Measurements from ENCODE around the gene RGS6. TPM values are rescaled to one million over a fixed set of nuclear protein-coding genes. Genes with fewer than 3 reads are reported as not detected.

Gene RGS6
- total and polyA plus RNA-seq, 2 of the 4 experiments (the other 2 are of a cell fraction), result not detected

- no peak for ATAC-seq (ENCODE audit: low read depth)
- no TSS peak for BruUV-seq (replicated peaks)
- POLR2A ChIA-PET (ENCODE audit: unreplicated experiment), result no interaction called here
Observed at GRCh38 chr14:72217135-72217534, 284.9 kb downstream of the RGS6 start.

More at GRCh38 chr14:72217135-72217534, 284.9 kb downstream of the RGS6 start:
- in situ Hi-C loops (cut with MboI; ENCODE audit: low sequenced_read_pairs), result no loop called here
- H3K27ac ChIP-seq (ENCODE audit: insufficient read depth, low read length), result no peak overlapping the region
- no peak overlapping the region for H2BK15ac ChIP-seq (ENCODE audit: low read depth, low read length)
- DNase-seq, result no peak
- no peak overlapping the region for H3K18ac ChIP-seq (ENCODE audit: low read depth, low read length)
- H3K23ac ChIP-seq (ENCODE audit: low read depth, low read length), result no peak overlapping the region
- H4K20me1 ChIP-seq (ENCODE audit: insufficient read depth, low read length), result no peaks in the 10 kb centered on the region
- no peak overlapping the region for H2AFZ ChIP-seq (replicated peaks; ENCODE audit: low read length, poor library complexity)
- no peak overlapping the region for H2AK9ac ChIP-seq (replicated peaks; ENCODE audit: low read depth, low read length, poor library complexity)
- no peaks in the 10 kb centered on the region for H3K79me1 ChIP-seq (ENCODE audit: low read depth in 1 of 2, low read length in 2 of 2)
- H2BK5ac ChIP-seq (ENCODE audit: low read depth, low read length, poor library complexity, severe bottlenecking), result no peak overlapping the region
- no peak overlapping the region for H2BK20ac ChIP-seq (ENCODE audit: low read depth, low read length)
- no peak overlapping the region for H3K4me2 ChIP-seq (ENCODE audit: low read depth, low read length)
- no peak overlapping the region for H3K56ac ChIP-seq (ENCODE audit: extremely low read depth, insufficient read depth, low read length)
- no peaks in the 10 kb centered on the region for H3K9me3 ChIP-seq (ENCODE audit: control insufficient read depth, insufficient read depth, low read length)
- no peak overlapping the region for H3K9ac ChIP-seq (ENCODE audit: low read depth, low read length)
- no peaks in the 10 kb centered on the region for H3K27me3 ChIP-seq (ENCODE audit: control insufficient read depth, insufficient read depth, low read length)
- no peaks in the 10 kb centered on the region for H3K9me1 ChIP-seq (ENCODE audit: insufficient read depth, low read length)
- CTCF ChIA-PET, result no interaction called here
- TF ChIP-seq NFE2L2 (IDR thresholded peaks at IDR 0.05; ENCODE audit: low read depth, low read length) (no peak), FOS (IDR thresholded peaks at IDR 0.05; ENCODE audit: low read depth, low read length) (no peak), RFX5 (IDR thresholded peaks at IDR 0.05; ENCODE audit: low read depth, low read length) (no peak), MXI1 (IDR thresholded peaks at IDR 0.05; ENCODE audit: borderline replicate concordance, low read depth, low read length) (no peak), USF2 (IDR thresholded peaks at IDR 0.05; ENCODE audit: low read depth, low read length) (no peak), CTCF (conservative IDR thresholded peaks at IDR 0.05; ENCODE audit: low read depth, low read length) (no peak), RCOR1 (IDR thresholded peaks at IDR 0.05; ENCODE audit: insufficient replicate concordance, low read length) (no peak), BHLHE40 (IDR thresholded peaks at IDR 0.05; ENCODE audit: low read depth, low read length) (no peak), ELK1 (IDR thresholded peaks at IDR 0.05; ENCODE audit: borderline replicate concordance, low read depth, low read length) (no peak), SMC3 (IDR thresholded peaks at IDR 0.05; ENCODE audit: low read depth, low read length) (no peak), CHD1 (IDR thresholded peaks at IDR 0.05; ENCODE audit: low read depth, low read length) (no peak), MAZ (IDR thresholded peaks at IDR 0.05; ENCODE audit: borderline replicate concordance, low read depth, low read length) (no peak)
- dilution Hi-C loops (cut with HindIII; ENCODE audit: low sequenced_read_pairs, unreplicated experiment), result no loop called here
- no peak overlapping the region for H3K14ac ChIP-seq (replicated peaks; ENCODE audit: low read depth, low read length)
- H3K4me1 ChIP-seq (ENCODE audit: control insufficient read depth, insufficient read depth, low read length), result no peaks in the 10 kb centered on the region
- H4K5ac ChIP-seq (ENCODE audit: low read depth, low read length), result no peak overlapping the region
- intact Hi-C loops (cut with micrococcal nuclease), result no loop called here
- H3K4ac ChIP-seq (ENCODE audit: low read depth, low read length), result no peak overlapping the region
- no peaks in the 10 kb centered on the region for H3K36me3 ChIP-seq (ENCODE audit: control insufficient read depth, insufficient read depth, low read length)
- no CpG with 5 or more reads among the region's 1 CpG for WGBS, 2 experiments (ENCODE audit: extremely low coverage in 2 of 2, insufficient read length in 1 of 2)
- no peak overlapping the region for H3K4me3 ChIP-seq (ENCODE audit: insufficient read depth, low read depth, low read length)
- H2BK120ac ChIP-seq (ENCODE audit: low read depth, low read length), result no peak overlapping the region
- H2AK5ac ChIP-seq (ENCODE audit: low read depth, low read length), result no peak overlapping the region
- H4K8ac ChIP-seq (ENCODE audit: low read depth in 2 of 2, low read length in 2 of 2), result no peak overlapping the region
- H4K91ac ChIP-seq (ENCODE audit: insufficient read depth, low read depth, low read length), result no peak overlapping the region
